ENCODE results near the gene INAVA.
"Not testable (repeated sequence)": the region's sequence is repeated elsewhere in the genome, so short reads cannot be mapped to it uniquely, and the experiment has no call there.

INAVA gene

GRCh38 chr1:200899015-200899386, 4.3 kb downstream of the INAVA start:
- no peak for DNase-seq (ENCODE audit: low spot score)

- no peak for DNase-seq (ENCODE audit: low spot score)
These were observed 4.8 kb downstream of the INAVA start for GRCh38 chr1:200899451-200899915.

GRCh38 chr1:200899954-200900867, 5.5 kb downstream of the INAVA start:
- DNase-seq (ENCODE audit: low spot score) = no peak

GRCh38 chr1:200900877-200901276, 6.2 kb downstream of the INAVA start:
- DNase-seq (ENCODE audit: low spot score) = no peak

GRCh38 chr1:200901350-200901749, 6.7 kb downstream of the INAVA start:
- no peak for DNase-seq (ENCODE audit: low spot score)

- DNase-seq (ENCODE audit: low spot score) = no peak
These were observed 7.2 kb downstream of the INAVA start for GRCh38 chr1:200901796-200902444.

- no peak for DNase-seq (ENCODE audit: low spot score)
These were observed 9.1 kb downstream of the INAVA start for GRCh38 chr1:200903793-200904192.

- no peak for DNase-seq (ENCODE audit: low spot score)
These were observed 10.1 kb downstream of the INAVA start for GRCh38 chr1:200904772-200905171.

GRCh38 chr1:200905411-200906052, 10.8 kb downstream of the INAVA start:
- DNase-seq (ENCODE audit: low spot score) = no peak

GRCh38 chr1:200906491-200906890, 11.8 kb downstream of the INAVA start:
- DNase-seq (ENCODE audit: low spot score) = no peak

GRCh38 chr1:200907611-200908097, 13.0 kb downstream of the INAVA start:
- DNase-seq (ENCODE audit: low spot score) = no peak

- no peak for DNase-seq (ENCODE audit: low spot score)
These were observed 13.6 kb downstream of the INAVA start for GRCh38 chr1:200908191-200908868.

- no peak for DNase-seq (ENCODE audit: low spot score)
These were observed 14.4 kb downstream of the INAVA start for GRCh38 chr1:200909071-200909470.

- DNase-seq (ENCODE audit: low spot score) = no peak
These were observed 15.1 kb downstream of the INAVA start for GRCh38 chr1:200909757-200910239.

GRCh38 chr1:200911361-200911760, 16.7 kb downstream of the INAVA start:
- DNase-seq (ENCODE audit: low spot score) = no peak

GRCh38 chr1:200911936-200912335, 17.2 kb downstream of the INAVA start:
- not testable (repeated sequence) for DNase-seq (ENCODE audit: low spot score)

- peak; percentile 26 for DNase-seq (ENCODE audit: low spot score)
These were observed 18.2 kb downstream of the INAVA start for GRCh38 chr1:200912737-200913407.

GRCh38 chr1:200916152-200916551, 21.5 kb downstream of the INAVA start:
- DNase-seq (ENCODE audit: low spot score) = no peak

- no peak for DNase-seq (ENCODE audit: low spot score)
These were observed 22.0 kb downstream of the INAVA start for GRCh38 chr1:200916681-200917080.

- no peak for DNase-seq (ENCODE audit: low spot score)
These were observed 22.7 kb downstream of the INAVA start for GRCh38 chr1:200917291-200917817.

GRCh38 chr1:200918006-200918405, 23.3 kb downstream of the INAVA start:
- no peak for DNase-seq (ENCODE audit: low spot score)
